WTC11 (cell line): Measurements from ENCODE around the gene DYNC1I1.

Experiments
- KAT7 ChIP-seq: sonication (generic); formaldehyde crosslinking; IDR thresholded peaks from 2 replicates; pipeline ENCODE4 v1.8.1; 2023; ENCODE audit warnings: missing genetic modification reagents, mild to moderate bottlenecking, borderline replicate concordance
- NR1H2 ChIP-seq: sonication (generic); formaldehyde crosslinking; IDR thresholded peaks from 2 replicates; pipeline ENCODE4 v1.9.0; 2021; ENCODE audit warnings: mild to moderate bottlenecking, moderate library complexity, missing genetic modification reagents
- RELA ChIP-seq: sonication (generic); formaldehyde crosslinking; IDR thresholded peaks from 2 replicates; pipeline ENCODE4 v1.8.1; 2022; ENCODE audit warnings: missing genetic modification reagents, mild to moderate bottlenecking, borderline replicate concordance
- SMAD3 ChIP-seq: sonication (generic); formaldehyde crosslinking; IDR thresholded peaks from 2 replicates; pipeline ENCODE4 v1.8.0; 2022; ENCODE audit warnings: missing genetic modification reagents, mild to moderate bottlenecking, borderline replicate concordance
- TP53 ChIP-seq: sonication (generic); formaldehyde crosslinking; IDR thresholded peaks from 2 replicates; pipeline ENCODE4 v1.8.1; 2023; ENCODE audit warnings: mild to moderate bottlenecking, missing genetic modification reagents
- ZNF121 ChIP-seq: sonication (generic); formaldehyde crosslinking; IDR thresholded peaks from 2 replicates; pipeline ENCODE4 v1.8.0; 2023; ENCODE audit warnings: missing genetic modification reagents
- TF ChIP-seq, protein P1 (sequence below): fragments of 200-600 bp; IDR thresholded peaks from 2 replicates; pipeline ENCODE4 v1.8.0; 2022; ENCODE audit warnings: antibody characterized with exemption
- TF ChIP-seq, protein P2 (sequence below): sonication (generic); formaldehyde crosslinking; IDR thresholded peaks from 2 replicates; pipeline ENCODE4 v1.8.1; 2023; ENCODE audit warnings: mild to moderate bottlenecking, moderate library complexity, missing genetic modification reagents
- TF ChIP-seq, protein P3 (sequence below): sonication (generic); formaldehyde crosslinking; IDR thresholded peaks from 2 replicates; pipeline ENCODE4 v1.8.1; 2023; ENCODE audit warnings: mild to moderate bottlenecking, missing genetic modification reagents, moderate library complexity
- TF ChIP-seq, protein P4 (sequence below): sonication (generic); formaldehyde crosslinking; IDR thresholded peaks from 2 replicates; pipeline ENCODE4 v1.8.1; 2022; ENCODE audit warnings: missing genetic modification reagents, borderline replicate concordance
- TF ChIP-seq, protein P5 (sequence below): sonication (generic); formaldehyde crosslinking; IDR thresholded peaks from 2 replicates; pipeline ENCODE4 v1.8.0; 2022; ENCODE audit warnings: mild to moderate bottlenecking, missing genetic modification reagents
- TF ChIP-seq, protein P6 (sequence below): sonication (generic); formaldehyde crosslinking; IDR thresholded peaks from 2 replicates; pipeline ENCODE4 v1.8.0; 2022; ENCODE audit warnings: mild to moderate bottlenecking, missing genetic modification reagents
- TF ChIP-seq, protein P7 (sequence below): sonication (generic); formaldehyde crosslinking; IDR thresholded peaks from 2 replicates; pipeline ENCODE4 v1.8.1; 2023; ENCODE audit warnings: mild to moderate bottlenecking, missing genetic modification reagents, borderline replicate concordance
- TF ChIP-seq, protein P8 (sequence below): sonication (generic); formaldehyde crosslinking; IDR thresholded peaks from 2 replicates; pipeline ENCODE4 v1.8.0; 2022; ENCODE audit warnings: mild to moderate bottlenecking, missing genetic modification reagents

DNA sequence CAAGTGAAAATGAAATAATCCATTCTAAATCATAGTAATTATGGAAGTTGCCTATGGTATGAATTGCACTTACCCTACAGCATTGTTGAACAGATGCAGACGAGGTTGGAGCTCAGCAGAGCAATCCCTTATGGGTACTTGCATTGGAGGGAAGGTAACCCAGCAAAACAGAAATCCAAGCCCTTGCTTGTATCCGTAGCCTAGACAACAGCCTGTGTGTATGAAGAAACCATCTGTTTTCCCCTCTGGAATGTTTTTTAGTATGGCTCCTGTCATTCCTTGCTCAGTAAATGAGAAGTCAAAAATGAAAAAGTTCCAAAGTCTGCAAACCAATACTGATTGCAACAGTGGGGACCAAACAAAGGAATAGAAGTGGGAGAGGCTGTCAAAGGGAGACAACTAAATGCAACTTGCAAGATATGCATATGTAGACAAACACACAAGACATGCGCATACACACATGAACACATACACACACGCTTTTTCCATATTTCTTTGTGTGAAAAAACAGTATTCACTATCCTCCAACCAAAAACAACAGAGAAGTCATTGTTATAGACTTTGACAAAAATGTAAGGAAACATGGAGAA is 260.8 kb downstream of the DYNC1I1 start:
- TF ChIP-seq, protein P1, sequence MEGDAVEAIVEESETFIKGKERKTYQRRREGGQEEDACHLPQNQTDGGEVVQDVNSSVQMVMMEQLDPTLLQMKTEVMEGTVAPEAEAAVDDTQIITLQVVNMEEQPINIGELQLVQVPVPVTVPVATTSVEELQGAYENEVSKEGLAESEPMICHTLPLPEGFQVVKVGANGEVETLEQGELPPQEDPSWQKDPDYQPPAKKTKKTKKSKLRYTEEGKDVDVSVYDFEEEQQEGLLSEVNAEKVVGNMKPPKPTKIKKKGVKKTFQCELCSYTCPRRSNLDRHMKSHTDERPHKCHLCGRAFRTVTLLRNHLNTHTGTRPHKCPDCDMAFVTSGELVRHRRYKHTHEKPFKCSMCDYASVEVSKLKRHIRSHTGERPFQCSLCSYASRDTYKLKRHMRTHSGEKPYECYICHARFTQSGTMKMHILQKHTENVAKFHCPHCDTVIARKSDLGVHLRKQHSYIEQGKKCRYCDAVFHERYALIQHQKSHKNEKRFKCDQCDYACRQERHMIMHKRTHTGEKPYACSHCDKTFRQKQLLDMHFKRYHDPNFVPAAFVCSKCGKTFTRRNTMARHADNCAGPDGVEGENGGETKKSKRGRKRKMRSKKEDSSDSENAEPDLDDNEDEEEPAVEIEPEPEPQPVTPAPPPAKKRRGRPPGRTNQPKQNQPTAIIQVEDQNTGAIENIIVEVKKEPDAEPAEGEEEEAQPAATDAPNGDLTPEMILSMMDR = no peak
- TF ChIP-seq, protein P2, sequence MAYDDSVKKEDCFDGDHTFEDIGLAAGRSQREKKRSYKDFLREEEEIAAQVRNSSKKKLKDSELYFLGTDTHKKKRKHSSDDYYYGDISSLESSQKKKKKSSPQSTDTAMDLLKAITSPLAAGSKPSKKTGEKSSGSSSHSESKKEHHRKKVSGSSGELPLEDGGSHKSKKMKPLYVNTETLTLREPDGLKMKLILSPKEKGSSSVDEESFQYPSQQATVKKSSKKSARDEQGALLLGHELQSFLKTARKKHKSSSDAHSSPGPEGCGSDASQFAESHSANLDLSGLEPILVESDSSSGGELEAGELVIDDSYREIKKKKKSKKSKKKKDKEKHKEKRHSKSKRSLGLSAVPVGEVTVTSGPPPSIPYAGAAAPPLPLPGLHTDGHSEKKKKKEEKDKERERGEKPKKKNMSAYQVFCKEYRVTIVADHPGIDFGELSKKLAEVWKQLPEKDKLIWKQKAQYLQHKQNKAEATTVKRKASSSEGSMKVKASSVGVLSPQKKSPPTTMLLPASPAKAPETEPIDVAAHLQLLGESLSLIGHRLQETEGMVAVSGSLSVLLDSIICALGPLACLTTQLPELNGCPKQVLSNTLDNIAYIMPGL (CRISPR knock-in tag) = no peak
- TF ChIP-seq, protein P3, sequence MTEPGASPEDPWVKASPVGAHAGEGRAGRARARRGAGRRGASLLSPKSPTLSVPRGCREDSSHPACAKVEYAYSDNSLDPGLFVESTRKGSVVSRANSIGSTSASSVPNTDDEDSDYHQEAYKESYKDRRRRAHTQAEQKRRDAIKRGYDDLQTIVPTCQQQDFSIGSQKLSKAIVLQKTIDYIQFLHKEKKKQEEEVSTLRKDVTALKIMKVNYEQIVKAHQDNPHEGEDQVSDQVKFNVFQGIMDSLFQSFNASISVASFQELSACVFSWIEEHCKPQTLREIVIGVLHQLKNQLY (CRISPR knock-in tag) = no peak
- TF ChIP-seq NR1H2 (CRISPR knock-in tag) = no peak
- TF ChIP-seq RELA (CRISPR knock-in tag) = no peak
- no peak for TF ChIP-seq TP53 (CRISPR knock-in tag)
- TF ChIP-seq, protein P4, sequence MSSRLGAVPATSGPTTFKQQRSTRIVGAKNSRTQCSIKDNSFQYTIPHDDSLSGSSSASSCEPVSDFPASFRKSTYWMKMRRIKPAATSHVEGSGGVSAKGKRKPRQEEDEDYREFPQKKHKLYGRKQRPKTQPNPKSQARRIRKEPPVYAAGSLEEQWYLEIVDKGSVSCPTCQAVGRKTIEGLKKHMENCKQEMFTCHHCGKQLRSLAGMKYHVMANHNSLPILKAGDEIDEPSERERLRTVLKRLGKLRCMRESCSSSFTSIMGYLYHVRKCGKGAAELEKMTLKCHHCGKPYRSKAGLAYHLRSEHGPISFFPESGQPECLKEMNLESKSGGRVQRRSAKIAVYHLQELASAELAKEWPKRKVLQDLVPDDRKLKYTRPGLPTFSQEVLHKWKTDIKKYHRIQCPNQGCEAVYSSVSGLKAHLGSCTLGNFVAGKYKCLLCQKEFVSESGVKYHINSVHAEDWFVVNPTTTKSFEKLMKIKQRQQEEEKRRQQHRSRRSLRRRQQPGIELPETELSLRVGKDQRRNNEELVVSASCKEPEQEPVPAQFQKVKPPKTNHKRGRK (CRISPR knock-in tag) = no peak
- no peak for TF ChIP-seq ZNF121 (CRISPR knock-in tag)
- TF ChIP-seq, protein P5, sequence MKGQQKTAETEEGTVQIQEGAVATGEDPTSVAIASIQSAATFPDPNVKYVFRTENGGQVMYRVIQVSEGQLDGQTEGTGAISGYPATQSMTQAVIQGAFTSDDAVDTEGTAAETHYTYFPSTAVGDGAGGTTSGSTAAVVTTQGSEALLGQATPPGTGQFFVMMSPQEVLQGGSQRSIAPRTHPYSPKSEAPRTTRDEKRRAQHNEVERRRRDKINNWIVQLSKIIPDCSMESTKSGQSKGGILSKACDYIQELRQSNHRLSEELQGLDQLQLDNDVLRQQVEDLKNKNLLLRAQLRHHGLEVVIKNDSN (CRISPR knock-in tag) = no peak
- TF ChIP-seq, protein P6, sequence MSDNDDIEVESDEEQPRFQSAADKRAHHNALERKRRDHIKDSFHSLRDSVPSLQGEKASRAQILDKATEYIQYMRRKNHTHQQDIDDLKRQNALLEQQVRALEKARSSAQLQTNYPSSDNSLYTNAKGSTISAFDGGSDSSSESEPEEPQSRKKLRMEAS (CRISPR knock-in tag) = no peak
- TF ChIP-seq, protein P7, sequence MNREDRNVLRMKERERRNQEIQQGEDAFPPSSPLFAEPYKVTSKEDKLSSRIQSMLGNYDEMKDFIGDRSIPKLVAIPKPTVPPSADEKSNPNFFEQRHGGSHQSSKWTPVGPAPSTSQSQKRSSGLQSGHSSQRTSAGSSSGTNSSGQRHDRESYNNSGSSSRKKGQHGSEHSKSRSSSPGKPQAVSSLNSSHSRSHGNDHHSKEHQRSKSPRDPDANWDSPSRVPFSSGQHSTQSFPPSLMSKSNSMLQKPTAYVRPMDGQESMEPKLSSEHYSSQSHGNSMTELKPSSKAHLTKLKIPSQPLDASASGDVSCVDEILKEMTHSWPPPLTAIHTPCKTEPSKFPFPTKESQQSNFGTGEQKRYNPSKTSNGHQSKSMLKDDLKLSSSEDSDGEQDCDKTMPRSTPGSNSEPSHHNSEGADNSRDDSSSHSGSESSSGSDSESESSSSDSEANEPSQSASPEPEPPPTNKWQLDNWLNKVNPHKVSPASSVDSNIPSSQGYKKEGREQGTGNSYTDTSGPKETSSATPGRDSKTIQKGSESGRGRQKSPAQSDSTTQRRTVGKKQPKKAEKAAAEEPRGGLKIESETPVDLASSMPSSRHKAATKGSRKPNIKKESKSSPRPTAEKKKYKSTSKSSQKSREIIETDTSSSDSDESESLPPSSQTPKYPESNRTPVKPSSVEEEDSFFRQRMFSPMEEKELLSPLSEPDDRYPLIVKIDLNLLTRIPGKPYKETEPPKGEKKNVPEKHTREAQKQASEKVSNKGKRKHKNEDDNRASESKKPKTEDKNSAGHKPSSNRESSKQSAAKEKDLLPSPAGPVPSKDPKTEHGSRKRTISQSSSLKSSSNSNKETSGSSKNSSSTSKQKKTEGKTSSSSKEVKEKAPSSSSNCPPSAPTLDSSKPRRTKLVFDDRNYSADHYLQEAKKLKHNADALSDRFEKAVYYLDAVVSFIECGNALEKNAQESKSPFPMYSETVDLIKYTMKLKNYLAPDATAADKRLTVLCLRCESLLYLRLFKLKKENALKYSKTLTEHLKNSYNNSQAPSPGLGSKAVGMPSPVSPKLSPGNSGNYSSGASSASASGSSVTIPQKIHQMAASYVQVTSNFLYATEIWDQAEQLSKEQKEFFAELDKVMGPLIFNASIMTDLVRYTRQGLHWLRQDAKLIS (CRISPR knock-in tag) = no peak
- TF ChIP-seq SMAD3 (CRISPR knock-in tag) = no peak
- TF ChIP-seq, protein P8, sequence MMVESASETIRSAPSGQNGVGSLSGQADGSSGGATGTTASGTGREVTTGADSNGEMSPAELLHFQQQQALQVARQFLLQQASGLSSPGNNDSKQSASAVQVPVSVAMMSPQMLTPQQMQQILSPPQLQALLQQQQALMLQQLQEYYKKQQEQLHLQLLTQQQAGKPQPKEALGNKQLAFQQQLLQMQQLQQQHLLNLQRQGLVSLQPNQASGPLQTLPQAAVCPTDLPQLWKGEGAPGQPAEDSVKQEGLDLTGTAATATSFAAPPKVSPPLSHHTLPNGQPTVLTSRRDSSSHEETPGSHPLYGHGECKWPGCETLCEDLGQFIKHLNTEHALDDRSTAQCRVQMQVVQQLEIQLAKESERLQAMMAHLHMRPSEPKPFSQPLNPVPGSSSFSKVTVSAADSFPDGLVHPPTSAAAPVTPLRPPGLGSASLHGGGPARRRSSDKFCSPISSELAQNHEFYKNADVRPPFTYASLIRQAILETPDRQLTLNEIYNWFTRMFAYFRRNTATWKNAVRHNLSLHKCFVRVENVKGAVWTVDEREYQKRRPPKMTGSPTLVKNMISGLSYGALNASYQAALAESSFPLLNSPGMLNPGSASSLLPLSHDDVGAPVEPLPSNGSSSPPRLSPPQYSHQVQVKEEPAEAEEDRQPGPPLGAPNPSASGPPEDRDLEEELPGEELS (CRISPR knock-in tag) = no peak
- TF ChIP-seq KAT7 (CRISPR knock-in tag) = no peak
